OCI-LY7 (cell line): ENCODE measurements around the gene DIP2C.

Source experiments
- EZH2phosphoT487 ChIP-seq: fragments of 200-600 bp; sonication (generic); IDR thresholded peaks from 2 replicates; pipeline ENCODE4 v1.6.1; 2018; ENCODE audit warnings: low read depth, borderline replicate concordance, mild to moderate bottlenecking, mixed run types, antibody characterized with exemption, low read length, moderate library complexity, mixed read lengths
- TF ChIP-seq, protein P1 (sequence below): fragments of 200-600 bp; sonication (generic); conservative IDR thresholded peaks from 2 replicates; pipeline ENCODE4 v1.5.1; 2014; ENCODE audit warnings: mild to moderate bottlenecking, antibody characterized with exemption, low read length, moderate library complexity, mixed read lengths

DNA sequence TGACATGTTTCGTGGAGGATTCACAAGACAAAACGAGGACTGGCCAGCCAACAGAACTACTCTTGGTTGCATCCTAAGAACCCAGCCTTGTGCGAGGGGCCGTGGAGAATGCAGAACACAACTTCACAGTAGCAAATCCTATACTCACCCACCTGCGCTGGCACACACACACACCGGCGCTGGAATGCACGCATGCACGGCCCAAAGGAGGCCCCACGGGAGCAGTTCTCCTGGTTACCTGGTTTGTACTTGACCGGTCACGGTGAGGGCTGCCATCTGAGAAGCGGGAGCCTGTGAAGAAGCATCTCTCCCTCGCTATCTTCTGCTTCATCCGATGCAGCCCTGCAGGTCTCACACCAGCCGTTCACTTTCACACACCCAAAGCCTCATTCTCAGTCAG lies 416.4 kb downstream of the DIP2C start:
- TF ChIP-seq, protein P1, sequence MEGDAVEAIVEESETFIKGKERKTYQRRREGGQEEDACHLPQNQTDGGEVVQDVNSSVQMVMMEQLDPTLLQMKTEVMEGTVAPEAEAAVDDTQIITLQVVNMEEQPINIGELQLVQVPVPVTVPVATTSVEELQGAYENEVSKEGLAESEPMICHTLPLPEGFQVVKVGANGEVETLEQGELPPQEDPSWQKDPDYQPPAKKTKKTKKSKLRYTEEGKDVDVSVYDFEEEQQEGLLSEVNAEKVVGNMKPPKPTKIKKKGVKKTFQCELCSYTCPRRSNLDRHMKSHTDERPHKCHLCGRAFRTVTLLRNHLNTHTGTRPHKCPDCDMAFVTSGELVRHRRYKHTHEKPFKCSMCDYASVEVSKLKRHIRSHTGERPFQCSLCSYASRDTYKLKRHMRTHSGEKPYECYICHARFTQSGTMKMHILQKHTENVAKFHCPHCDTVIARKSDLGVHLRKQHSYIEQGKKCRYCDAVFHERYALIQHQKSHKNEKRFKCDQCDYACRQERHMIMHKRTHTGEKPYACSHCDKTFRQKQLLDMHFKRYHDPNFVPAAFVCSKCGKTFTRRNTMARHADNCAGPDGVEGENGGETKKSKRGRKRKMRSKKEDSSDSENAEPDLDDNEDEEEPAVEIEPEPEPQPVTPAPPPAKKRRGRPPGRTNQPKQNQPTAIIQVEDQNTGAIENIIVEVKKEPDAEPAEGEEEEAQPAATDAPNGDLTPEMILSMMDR = no peak
- TF ChIP-seq EZH2phosphoT487 = no peak
